Measurements from ENCODE around the gene ADAMTS20.

The ADAMTS20 gene

GRCh38 chr12:43578782-43579181, 26.8 kb upstream of the ADAMTS20 start:
- Histone ChIP-seq H4K20me1 (ENCODE audit: insufficient read depth, low read length) (no peaks in the 10 kb centered on the region), H3K4me3 (ENCODE audit: low read length) (no peak overlapping the region), H3K27ac (ENCODE audit: low read length) (no peak overlapping the region), H3K79me2 (ENCODE audit: low read length) (no peaks in the 10 kb centered on the region), H3K4me1 (ENCODE audit: low read length) (no peaks in the 10 kb centered on the region), H3K9ac (ENCODE audit: low read length) (no peak overlapping the region), H2AFZ (ENCODE audit: low read depth, low read length) (no peak overlapping the region), H3K27me3 (ENCODE audit: low read depth, low read length) (0 out of 2 replicates have a peak, but pooled peaks cover 5% of the 10 kb centered on the region), H3K36me3 (replicated peaks; ENCODE audit: low read depth, low read length) (no peaks in the 10 kb centered on the region), H3K9me3 (ENCODE audit: insufficient read depth, low read length) (no peaks in the 10 kb centered on the region), H3K4me2 (ENCODE audit: low read length) (no peak overlapping the region)
- TF ChIP-seq EZH2phosphoT487 (IDR thresholded peaks at IDR 0.05; ENCODE audit: low read depth) = no peak
- TF ChIP-seq CTCF (IDR thresholded peaks at IDR 0.05; ENCODE audit: low read depth, low read length) = no peak

- Histone ChIP-seq H3K4me2 (ENCODE audit: low read length) (no peak overlapping the region), H3K79me2 (ENCODE audit: low read length) (no peaks in the 10 kb centered on the region), H3K4me1 (ENCODE audit: low read length) (no peaks in the 10 kb centered on the region), H3K27ac (ENCODE audit: low read length) (no peak overlapping the region), H2AFZ (ENCODE audit: low read depth, low read length) (no peak overlapping the region), H3K36me3 (replicated peaks; ENCODE audit: low read depth, low read length) (no peaks in the 10 kb centered on the region), H3K27me3 (ENCODE audit: low read depth, low read length) (0 out of 2 replicates have a peak, but pooled peaks cover 5% of the 10 kb centered on the region), H3K9me3 (ENCODE audit: insufficient read depth, low read length) (no peaks in the 10 kb centered on the region), H3K9ac (ENCODE audit: low read length) (no peak overlapping the region), H4K20me1 (ENCODE audit: insufficient read depth, low read length) (no peaks in the 10 kb centered on the region), H3K4me3 (ENCODE audit: low read length) (no peak overlapping the region)
- TF ChIP-seq EZH2phosphoT487 (IDR thresholded peaks at IDR 0.05; ENCODE audit: low read depth) (no peak), CTCF (IDR thresholded peaks at IDR 0.05; ENCODE audit: low read depth, low read length) (no peak)
Observed at GRCh38 chr12:43577381-43577780, 25.4 kb upstream of the ADAMTS20 start.

- no peaks in the 10 kb centered on the region for H4K20me1 ChIP-seq (ENCODE audit: insufficient read depth, low read length)
- H3K9me3 ChIP-seq (ENCODE audit: insufficient read depth, low read length) = no peaks in the 10 kb centered on the region
- H3K4me1 ChIP-seq (ENCODE audit: low read length) = no peaks in the 10 kb centered on the region
- H3K79me2 ChIP-seq (ENCODE audit: low read length) = no peaks in the 10 kb centered on the region
- H3K9ac ChIP-seq (ENCODE audit: low read length) = no peak overlapping the region
- TF ChIP-seq EZH2phosphoT487 (IDR thresholded peaks at IDR 0.05; ENCODE audit: low read depth) (no peak), CTCF (IDR thresholded peaks at IDR 0.05; ENCODE audit: low read depth, low read length) (no peak)
- H3K36me3 ChIP-seq (replicated peaks; ENCODE audit: low read depth, low read length) = no peaks in the 10 kb centered on the region
- no peak overlapping the region for H3K4me3 ChIP-seq (ENCODE audit: low read length)
- no peak overlapping the region for H3K4me2 ChIP-seq (ENCODE audit: low read length)
- no peak overlapping the region for H3K27ac ChIP-seq (ENCODE audit: low read length)
- no peak overlapping the region for H2AFZ ChIP-seq (ENCODE audit: low read depth, low read length)
- 0 out of 2 replicates have a peak, but pooled peaks cover 5% of the 10 kb centered on the region for H3K27me3 ChIP-seq (ENCODE audit: low read depth, low read length)
Observed at GRCh38 chr12:43576162-43576561, 24.2 kb upstream of the ADAMTS20 start.

GRCh38 chr12:43571885-43572284, 19.9 kb upstream of the ADAMTS20 start:
- no peaks in the 10 kb centered on the region for H3K27me3 ChIP-seq (ENCODE audit: low read depth, low read length)
- H3K9me3 ChIP-seq (ENCODE audit: insufficient read depth, low read length) = no peaks in the 10 kb centered on the region
- H3K27ac ChIP-seq (ENCODE audit: low read length) = no peak overlapping the region
- no peak for TF ChIP-seq EZH2phosphoT487 (IDR thresholded peaks at IDR 0.05; ENCODE audit: low read depth)
- TF ChIP-seq CTCF (IDR thresholded peaks at IDR 0.05; ENCODE audit: low read depth, low read length) = no peak
- H3K9ac ChIP-seq (ENCODE audit: low read length) = no peak overlapping the region
- no peaks in the 10 kb centered on the region for H3K36me3 ChIP-seq (replicated peaks; ENCODE audit: low read depth, low read length)
- no peak overlapping the region for H3K4me2 ChIP-seq (ENCODE audit: low read length)
- no peak overlapping the region for H2AFZ ChIP-seq (ENCODE audit: low read depth, low read length)
- no peaks in the 10 kb centered on the region for H3K4me1 ChIP-seq (ENCODE audit: low read length)
- no peaks in the 10 kb centered on the region for H3K79me2 ChIP-seq (ENCODE audit: low read length)
- H4K20me1 ChIP-seq (ENCODE audit: insufficient read depth, low read length) = no peaks in the 10 kb centered on the region
- no peak overlapping the region for H3K4me3 ChIP-seq (ENCODE audit: low read length)

All from OCI-LY3 (cell line).